Activated naive CD4-positive, alpha-beta T cell treated with Interleukin-2 at 50 U/mL for 16 hours (primary cell): ENCODE results near the gene PHF19.

Source experiments
- DNase-seq: peaks from one replicate; pipeline ENCODE4 v3.0.0-alpha.2; 2020

Gene PHF19

DNA sequence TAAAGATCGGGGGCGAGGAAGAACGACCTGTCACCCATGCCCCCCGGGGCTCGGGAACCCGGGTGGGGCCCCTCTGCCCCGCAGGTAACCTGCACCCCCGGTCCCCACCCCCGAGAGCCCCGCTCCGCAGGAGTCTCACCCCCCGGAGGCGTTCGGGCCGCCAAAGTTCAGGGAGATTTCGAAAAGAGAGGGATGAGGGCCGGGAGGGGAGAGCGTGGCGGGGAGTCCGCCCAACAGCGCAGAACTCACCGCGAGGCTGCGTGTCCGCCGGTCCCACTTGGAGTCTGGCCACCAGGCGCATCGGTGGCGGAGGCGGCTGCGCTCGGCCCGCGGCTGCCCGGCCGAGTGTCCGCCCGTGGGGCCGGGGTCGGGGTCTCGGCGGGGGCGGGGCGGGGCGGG is at the start of gene PHF19:
Gene PHF19 (minus strand): TSS at position 347 of the 399 bp plus-strand sequence. CDS start 2,447 bp downstream, outside the sequence.
- no peak for DNase-seq

DNA sequence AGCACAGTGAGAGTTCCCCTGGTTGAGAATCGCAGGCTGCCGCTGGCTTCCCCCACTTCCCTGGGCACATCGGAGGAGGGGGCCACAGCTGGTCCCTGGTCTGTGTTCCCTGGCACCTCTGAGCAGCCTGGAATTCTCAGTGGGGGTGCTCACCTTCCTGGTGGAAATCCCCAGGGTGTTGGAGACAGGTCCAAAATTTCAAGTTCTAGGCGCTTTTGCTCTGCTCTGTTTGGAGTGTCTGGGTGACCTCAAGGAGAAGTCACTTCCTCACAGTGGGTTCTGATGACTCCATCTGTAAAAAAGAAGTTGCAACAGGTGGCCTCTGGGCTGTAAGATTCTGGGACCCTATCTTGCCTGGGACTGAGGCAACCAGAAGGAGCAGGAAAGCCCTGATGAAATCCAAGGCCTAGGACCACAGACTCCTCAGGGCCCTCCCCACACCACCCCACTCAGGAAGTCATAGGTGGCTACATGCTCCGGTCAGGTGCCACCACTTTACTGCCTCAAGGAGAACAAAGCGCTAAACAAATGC is 49.5 kb upstream of the PHF19 start, which contains the start of gene TRAF1:
Gene TRAF1 (minus strand): TSS at position 400 of the 532 bp plus-strand sequence. CDS start 721 bp downstream, outside the sequence.
- no peak for DNase-seq

DNA sequence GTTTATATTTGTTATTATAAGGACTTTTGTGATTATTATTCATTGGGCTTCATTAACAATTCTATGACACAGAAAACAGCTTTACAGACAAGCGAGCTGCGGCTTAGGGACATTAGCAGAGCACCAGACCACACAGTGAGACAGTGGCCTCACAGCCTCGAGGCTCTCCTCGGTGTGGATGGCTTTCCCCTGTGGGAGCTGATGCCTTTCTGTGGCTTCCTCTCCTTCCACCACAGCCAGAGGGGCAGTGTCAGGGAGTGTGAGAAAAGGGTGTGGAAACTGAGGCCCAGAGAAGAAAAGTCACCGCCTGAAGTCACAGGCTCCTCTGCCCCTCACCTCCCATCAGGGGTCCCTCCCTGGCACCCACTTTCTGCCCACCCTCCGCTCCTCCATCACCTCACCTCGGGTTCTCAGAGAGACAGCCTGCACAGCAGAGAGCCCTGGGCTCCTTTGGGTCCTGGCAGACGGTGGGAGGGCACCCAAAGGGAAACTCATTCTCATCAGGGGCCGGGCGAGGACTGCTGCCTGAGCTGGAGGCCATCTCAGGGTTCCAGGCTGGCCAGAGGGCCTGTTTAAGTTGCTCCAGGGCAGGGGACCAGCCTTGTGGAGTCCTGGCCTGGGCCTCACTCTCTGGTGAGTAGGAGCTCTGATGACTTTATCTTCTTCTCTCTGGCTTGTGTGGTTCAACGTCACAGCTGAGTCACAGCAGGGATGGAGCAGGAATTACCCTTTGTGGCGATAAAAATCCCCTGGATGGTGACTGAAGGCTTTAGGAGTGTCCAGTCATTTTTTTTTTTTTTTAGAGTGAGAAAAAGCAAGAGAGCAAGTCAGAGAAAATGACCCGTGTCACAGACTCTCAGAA is 48.8 kb upstream of the PHF19 start:
- peak; percentile 84 for DNase-seq

DNA sequence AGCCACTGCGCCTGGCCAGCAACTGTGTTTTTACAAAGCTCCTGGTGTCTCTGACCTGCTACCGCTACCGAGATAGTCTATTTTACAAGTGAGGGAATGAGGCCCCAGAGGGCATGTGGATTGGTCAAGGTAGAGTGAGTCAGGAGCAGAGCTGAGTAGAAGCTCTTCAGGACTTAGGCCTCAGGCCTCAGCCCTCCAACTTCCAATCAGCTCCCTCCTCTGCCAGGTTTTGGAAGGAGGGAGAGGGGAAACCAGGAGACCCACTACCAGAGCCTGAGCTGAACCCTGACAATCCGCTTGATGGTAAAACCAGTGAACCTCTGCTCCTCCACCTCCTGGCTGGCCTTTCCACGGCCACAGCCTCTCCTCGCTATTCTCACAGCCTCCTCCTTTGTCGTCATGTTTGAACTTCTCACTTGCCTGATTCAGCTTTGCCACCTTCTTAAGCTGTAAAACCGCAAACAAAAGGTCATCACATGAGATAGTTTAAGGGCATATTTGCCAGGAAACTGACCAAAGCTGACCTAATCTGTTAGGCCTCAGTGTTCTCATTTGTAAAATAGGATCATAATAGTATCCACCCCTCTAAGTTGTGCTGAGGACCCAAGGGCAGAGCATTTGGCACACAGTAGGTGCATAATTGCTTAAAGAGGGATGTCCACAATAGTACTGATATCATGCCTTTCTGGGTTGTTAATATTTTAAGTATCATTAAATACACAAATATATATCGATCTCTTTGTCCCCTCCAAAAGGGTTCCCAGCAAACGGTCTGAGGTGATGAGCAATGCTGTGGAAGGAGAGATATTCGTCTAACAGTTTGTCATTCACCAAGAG is 47.9 kb upstream of the PHF19 start:
- peak; percentile 43 for DNase-seq

DNA sequence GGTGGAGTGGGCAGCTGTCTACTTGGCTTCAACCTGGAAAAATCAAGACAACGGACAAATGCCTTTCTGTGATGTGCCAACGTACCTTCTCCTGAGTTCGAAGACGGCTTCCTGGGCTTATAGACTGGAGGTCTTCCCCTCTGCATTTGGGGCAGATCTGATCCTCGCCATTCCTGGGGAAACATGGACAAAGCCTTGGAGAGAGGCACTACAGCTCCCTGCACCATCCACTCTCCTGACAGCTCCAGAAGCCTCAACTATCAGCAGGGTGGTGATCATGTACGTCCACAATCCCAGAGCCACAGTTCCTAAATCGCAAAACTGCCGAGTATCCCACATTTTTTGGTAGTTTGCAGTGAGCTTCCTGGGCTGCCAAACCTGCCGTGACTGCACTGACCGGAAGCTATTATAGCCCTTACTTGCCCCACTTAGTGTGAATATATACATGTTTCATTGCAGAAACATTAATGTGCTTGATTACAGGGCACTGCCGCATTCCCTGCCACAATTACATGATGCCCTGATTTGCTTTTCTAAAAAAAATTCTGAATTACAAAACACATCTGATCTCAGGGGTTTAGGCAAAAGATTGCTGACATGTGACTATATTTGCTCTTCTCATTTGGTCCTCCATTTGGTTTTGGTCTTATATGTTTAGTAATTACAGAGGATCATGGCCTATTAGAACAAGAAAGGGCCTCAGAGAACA is 46.8 kb upstream of the PHF19 start:
- DNase-seq: no peak

DNA sequence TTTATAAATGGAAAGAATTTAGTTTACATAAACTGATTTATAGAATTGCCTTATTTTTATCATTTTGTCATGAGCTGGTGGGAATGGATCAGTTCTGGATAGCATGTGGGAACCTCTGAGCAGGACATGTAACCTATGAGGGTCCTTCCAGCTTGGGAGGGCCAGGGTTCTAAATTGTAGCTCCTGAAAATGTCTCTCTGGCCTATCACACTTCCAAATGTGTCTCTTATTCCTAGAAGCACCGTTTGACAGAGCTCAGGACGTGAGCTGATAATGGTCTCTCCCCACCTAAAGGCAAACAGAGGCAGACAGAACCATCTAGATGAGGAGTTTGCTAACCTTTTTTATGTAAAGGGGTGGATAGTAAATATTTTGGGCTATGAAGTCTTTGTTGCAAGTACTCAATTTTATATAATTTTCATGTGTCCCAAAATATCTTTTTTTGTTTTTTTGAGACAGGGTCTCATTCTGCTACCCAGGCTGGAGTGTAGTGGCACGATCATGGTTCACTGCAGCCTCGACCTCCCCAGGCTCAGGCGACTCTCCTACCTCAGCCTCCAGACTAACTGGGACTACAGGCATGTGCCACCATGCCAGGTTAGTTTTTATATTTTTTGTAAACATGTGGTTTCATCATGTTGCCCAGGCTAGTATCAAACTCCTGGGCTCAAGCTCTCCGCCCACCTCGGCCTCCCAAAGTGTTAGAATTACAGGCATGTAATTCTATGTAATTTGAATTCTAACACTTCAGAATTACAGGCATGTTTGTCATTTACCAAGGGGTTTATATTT is 45.6 kb upstream of the PHF19 start:
- DNase-seq: no peak

DNA sequence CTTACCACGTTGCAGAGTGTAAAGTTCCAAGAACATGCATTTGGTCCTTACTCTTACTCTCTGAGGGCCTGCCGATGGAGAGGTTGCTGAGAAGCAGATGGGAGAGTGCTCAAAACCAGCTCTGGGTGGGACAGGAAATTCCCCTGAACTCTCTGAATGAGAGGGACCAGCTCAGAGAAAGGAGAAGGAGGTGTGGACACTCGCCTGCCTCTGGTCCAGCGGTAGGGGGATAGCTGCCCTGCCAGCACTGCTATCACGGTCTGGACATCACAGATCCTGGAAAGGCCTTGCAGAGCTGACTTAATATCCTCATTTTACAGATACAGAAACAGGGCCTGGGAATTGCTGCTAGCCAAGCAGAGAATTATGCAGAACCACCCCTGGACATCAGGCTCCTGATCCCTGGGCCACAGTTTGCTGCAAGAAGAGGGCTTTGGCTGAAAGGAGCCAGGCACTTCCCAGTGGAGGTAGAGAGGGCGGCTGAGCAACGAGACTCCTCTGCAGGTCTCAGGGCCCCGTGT is 44.7 kb upstream of the PHF19 start:
- no peak for DNase-seq

DNA sequence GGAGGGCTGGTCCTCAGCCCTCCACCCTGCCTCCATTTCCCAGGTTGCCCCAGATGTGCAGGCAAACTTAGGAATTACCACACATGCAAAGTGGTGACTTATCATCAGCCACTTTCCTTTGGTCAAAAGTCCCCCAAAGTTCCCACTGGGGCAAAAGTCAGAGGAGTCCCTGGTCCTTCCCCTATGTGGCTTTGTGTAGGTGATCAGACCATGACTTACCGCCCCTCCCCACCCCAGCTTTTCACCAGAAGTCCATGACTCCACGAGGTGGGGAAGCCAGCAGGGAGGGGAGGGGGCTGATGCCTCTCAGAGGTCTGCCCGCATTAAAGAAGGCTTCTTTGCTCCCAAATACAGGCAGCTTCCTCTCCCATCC is 43.8 kb upstream of the PHF19 start:
- peak; percentile 54 for DNase-seq

DNA sequence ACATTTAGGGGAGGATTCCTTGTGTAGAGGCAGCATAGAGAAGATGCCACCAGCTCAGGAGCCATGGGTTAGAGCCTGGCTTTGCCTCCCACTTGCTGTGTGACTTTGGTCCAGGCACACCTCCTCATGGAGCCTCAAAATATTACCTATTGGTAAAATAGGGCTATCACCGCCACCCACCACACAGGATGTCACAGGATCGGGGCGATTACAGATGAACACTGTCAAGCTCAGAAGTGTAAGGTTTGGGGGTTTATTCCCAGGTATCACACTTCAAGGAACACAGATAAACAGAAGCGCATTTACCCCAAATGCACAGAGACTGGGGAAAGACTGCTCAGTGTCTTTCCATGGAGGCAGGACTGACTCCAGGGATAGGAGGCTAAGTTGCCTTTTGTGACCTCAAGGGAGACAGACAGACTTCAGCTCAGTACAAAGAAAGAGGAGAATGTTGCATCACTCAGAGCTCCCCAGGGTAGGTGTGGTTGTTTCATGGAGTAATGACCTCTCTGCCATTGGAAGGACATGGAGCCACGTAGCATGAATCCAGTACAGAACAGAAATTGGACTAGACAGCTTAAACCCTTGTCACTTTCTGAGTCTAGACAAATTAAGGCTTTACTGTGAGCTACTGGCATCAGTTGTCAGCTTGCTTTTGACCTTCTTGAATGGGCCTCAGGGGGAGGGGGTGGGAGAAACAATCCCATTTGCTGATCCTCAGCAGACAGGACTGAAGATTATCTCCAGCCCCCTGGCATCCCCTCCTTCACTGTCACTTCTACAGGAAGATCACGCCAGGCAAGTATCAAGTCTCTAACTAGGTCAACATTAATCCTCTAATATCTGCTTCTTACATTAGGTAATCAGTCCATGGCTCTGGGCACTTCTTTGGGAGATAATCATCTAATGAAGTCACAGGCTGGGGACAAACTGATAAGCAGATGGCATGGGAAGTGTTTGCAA is 43.1 kb upstream of the PHF19 start:
- no peak for DNase-seq

DNA sequence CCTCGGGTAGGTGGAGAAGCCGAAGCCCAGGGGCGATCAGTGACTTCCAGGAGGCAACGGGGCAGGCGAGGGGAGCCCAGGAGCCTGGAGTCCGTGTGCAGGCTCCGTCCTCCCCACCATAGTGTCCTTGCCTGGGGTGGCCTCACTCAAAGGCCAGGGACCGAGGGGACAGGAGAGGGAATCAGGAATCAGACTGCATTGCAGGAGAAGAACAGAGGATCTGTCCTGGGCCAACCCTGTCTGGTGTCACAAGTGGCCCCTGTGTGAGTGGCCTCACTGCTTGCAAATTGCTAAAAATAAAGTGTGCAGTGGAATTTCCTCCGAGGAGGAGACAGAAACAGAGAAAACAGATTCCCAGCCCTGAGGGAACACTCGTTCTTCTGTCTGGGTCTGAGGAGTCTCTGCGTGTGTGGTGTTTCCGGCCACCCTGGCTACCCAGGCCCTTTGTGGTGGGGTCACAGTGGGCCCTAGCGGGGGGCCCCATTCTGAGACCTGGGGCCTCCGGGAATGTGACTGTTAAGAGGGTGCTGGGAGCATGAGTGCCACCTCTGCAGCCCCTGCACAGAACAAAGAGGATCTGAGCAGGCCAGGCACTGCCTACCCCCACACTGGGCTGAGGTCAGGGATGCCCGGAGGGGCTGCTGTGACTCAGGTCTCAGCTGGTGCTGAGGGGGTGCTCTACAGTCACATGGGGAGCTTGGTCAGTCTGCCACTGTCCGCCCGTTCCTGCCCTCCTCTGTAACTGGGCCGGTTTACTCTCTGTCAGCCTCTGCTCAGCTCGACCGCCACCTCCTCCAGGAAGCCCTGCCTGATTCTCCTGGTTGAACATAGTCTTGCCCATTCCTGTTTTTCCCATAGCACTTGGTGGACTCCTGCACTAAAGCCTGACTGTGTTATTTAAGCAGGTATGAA is 42.2 kb upstream of the PHF19 start:
- DNase-seq: peak; percentile 3

DNA sequence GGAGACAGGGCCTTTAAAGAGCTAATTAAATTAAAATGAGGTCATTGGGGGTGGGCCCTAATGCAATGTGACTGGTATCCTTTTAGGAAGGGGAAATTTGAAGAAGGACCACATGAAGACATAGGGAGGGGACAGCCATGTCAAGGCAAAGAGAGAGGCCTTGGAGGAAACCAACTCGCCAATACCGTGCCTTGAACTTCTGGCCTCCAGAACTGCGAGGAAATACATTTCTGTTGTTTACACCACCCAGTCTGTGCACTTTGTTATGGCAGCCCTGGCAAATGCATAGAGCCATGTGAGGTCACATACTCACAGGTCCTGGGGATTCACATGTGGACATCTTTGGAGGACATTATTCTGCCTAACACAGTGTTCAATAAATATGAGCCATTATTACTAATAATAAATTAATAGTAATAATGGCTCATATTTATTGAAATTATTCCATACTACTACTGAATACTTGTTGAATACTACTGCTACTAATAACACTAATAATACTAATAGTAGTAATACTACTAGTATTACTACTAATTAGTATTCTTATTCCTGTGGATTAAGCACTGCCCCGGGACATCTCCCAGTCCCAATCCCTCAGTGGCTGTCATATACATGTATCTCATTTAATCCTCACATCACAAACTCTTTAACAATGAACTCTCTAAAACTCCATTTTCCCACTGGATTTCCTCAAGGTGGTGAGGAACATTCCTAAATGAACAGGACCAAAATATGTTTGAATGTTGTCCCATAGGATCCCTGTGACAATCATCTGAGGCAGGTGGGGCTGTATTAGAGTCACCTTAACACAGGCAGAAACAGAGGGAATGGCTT is 41.2 kb upstream of the PHF19 start:
- no peak for DNase-seq

DNA sequence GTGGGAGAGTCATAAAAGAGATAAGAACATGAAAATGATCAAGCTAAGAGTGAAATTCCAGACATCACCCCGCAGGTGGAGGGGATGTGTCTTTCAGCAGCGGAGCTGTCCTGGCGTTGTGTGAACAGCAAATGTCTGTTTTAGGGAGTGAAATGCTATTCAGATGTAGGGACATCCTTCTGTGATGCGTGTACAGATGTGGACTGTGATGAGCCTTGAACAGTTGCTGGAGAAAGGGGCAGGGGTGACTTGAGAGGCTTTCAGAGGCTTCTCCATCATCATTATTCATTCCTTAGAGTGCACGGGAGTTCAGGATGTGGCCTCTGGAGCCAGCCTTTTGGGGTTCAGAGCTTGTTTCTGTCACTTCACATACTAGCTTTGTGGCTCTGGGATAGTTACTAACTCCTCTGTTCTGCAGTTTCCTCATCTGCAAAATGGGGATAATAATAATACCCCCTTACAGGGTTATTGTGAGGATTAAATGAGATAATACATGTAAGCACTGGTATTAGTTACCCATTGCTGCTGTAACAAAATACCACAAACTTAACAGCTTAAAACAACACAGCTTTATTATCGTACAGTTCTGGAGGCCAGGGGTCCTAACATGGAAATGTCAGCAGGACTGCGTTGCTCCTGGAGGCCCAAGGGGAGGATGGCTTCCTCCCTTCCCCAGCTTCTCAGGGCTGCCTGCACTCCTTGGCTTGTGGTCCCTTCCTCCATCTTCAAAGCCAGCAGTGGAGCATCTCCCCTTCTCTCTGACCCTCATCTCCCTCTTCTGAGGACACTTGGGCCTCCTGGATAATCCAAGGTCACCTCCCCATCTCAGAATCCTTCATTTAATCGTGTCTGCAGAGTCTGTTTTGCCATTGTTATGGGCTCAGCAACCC is 40.2 kb upstream of the PHF19 start:
- no peak for DNase-seq

DNA sequence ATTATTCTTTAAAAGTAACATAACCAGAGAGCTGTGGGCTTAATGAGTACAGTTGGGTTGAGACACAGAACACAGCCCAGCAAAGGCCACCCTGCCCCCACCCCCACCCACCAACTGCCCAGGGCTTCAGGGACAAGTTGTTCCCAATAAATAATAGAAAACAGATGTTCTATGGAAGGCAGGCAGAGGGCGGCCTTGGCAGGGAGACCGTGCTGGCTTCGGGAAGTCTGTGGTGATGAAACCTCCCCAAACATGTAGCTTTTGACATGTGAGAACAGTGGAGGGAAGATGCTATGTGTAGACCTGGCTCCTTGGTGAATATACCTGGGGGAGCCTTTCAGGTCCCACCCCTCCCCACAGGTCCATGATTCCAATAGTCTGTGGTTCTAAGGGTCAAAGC is 39.6 kb upstream of the PHF19 start:
- no peak for DNase-seq

DNA sequence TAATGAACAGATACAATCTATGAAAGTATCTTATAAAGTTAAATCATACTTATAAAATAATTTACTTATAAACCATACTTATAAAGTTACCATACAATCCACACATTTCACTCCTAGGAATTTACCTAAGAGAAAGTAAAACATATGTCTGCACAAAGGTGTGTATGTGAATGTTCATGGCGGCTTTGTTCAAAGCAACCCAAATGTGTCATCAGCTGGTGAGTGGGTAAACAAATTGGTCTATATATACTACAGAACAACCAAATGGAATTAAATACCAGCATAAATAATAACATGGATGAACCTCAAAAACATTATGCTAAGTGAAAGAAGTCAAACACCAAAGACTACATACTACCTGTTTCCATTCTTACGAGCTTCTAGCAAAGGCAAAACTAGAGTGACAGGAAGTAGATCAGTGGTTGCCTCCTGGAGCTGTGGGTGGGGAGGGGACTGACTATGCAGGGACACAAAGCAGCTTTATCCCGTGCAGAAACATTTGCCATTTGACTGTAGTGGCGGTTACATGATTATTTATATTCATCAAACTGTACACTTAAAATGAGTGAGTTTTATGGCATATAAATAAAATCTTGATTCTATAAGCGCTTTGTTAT is 39.0 kb upstream of the PHF19 start:
- DNase-seq: peak; percentile 62

DNA sequence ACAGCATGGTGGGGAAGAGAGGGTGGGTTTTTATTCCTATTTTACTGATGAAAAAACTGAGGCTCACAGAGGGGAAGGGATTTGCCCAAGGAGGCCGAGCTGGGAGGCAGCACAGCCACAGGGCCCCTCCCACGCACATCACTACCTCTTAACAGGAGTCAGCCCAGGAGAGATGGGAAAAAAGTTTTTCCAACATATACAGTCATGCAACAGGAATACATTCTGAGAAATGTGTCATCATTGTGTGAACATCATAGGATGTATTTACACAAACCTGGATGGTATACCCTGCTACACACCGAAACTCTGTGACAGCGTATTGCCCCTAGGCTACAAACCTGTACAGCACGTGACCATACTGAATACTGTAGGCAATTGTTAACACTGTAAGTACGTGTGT is 38.0 kb upstream of the PHF19 start:
- no peak for DNase-seq

DNA sequence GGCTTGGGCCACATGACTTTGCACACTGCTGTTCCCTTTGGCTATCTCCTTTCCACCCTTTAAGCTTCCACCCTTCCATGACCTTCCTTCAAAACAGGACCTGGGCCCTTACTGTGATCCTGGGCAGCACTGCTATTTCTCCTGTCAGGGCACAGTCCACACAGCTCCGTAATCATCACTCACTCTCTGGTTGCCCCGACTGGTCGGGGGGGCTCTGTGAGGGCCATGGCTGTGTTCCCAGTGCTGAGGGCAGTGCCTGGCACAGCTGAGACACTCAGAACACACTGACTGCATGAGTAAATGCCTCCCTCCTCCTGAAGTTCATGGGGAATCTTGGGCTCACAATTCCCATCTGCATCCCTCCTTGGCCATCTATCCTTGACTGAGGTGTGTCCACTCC is 37.4 kb upstream of the PHF19 start:
- no peak for DNase-seq

DNA sequence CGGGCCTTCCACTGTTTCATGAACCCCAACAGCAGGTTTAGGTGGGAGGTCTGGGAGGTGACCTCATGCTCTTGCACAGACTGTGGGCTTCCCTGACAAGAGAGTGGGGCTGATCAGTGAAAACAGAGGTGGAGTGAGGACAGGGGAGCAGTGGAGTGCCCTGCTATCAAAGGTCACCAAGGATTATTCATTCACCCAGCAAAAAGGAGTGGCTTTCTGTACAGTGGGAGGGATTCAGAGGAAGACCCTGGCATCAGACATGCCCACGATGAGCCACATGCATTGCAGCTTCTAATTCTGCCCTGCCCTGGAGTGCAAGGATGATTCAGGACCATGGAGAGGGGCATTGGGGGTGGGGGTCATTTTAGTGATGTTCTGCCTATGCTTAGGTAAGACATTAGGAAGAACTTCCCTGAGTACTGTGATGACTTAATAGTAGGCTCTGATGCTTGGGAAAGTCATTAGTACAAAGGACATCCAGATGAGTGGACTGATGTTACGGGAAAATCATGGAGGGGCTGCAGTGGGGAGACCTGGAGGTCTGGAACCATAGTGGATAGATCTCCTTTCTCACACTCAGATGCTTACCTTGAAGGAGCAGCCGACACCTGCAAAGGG is 36.8 kb upstream of the PHF19 start:
- DNase-seq: no peak
